ENCODE results near the gene SLC25A23.

Gene SLC25A23

DNA sequence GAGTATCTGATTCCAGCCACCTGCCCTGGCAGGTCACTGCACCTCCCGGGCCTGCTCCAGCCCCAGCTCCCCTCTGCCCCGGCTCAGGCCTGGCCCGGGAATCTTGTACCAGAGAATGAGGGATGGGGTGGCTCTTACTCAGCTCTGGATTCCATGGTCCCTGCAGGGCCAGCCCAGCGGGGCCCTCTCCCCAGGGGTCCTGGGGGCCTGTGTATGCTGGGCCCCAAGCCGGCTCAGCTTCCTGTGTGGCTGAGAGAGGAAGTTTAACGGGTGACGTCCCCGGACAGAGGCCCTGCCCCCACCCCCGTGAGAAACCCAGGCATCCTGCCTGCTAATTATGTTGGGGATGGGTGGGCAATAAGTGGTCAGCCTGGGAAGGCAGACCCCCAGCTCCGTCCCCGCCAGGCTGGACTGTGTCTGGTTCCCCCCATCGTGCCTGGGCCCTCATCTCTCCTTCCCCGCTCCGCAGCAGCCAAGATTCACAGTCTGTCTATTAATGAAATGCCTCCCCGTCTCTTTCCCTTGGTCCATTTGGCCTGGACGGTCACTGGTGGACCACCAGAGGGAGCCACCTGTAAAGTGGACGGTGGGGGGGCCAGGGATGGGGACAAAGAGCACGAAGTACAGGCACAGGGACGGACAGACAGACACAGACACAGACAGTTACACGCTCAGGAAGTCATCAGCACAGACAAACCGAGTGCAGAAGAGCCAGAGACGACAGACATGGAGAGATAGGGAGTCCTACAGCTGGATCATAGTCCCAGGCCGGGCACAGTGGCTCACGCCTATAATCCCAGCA is 22.1 kb upstream of the SLC25A23 start, which contains the start of gene DENND1C:
Gene DENND1C (minus strand): TSS at position 247 of the 802 bp plus-strand sequence. CDS start 92 bp downstream, at position 155.
- DNase-seq (ENCODE audit: low spot score): no peak
- no peak for FAIRE-seq

DNA sequence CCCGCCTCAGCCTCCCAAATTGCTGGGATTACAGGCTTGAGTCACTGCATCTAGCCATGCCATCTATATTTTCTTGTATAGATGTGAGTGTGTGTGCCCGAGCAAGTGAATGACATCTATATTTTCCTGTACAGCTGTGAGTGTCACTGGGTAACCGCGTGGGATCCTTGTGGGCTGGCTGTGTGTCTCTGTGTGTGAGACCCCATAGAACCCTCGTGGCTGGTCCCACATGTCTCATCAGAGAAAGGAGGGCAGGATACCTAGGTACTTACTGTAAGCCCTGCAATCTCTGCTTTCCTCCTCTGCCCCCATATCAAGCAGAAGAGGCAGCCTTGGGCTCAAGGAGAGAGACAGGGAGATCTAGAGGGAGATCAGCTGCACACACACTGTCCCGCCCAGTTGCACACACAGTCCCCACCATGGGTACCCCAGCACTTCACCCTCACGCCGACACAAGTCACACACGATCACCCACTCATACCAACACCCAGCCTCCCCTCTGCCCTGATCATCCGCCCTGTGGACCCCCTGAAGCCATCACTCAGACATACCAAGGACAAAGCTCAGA is 21.3 kb upstream of the SLC25A23 start:
- no peak for FAIRE-seq
- no peak for DNase-seq (ENCODE audit: low spot score)

DNA sequence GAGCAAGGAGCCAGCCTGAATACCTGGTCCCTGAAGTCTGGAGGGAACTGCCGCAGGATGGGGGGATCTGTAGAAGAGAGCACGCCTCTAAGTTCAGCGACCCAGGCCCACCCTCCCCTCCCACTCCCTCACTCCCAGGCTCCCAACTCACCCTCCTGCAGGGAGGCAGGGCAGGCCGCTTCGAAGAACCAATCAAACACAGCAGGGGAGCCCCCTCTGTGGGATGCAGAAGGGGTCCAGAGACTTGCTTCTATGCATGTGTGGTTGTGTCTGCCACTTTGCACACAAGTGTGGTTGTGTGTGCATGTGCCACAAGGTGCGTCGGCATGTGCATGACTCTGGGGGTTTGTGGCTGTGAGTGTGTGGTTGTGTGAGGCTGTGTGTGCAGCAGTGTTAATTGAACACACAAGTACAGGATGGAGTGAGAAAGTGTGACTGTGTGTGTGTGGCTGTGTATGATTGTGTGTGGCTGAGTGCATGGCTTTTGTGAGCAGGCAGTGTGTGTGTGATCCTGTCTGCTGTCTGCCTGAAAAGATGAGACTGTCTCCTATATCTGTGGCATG is 20.3 kb upstream of the SLC25A23 start:
- FAIRE-seq (no peak), DNase-seq (ENCODE audit: low spot score) (no peak)

DNA sequence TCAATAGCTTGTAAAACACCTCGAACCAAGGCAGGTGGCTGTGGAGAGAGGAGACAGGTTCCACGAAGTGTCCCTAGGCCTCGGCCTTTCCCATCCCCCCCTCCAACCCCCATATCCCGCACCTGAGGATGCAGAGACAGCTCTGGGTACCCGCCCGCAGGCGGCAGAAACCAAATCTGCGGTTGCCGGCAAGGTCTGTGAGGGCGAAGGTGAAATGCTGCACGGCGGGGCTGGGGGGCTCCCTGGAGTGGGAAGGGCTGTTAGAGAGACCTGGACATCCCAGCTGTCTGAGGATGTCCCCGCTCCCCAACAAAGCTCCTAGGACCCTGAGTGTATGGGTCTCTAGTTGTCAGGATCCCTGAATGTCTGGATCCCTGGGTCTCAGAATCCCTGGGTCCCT is 19.2 kb upstream of the SLC25A23 start:
- FAIRE-seq: no peak
- DNase-seq (ENCODE audit: low spot score): no peak

DNA sequence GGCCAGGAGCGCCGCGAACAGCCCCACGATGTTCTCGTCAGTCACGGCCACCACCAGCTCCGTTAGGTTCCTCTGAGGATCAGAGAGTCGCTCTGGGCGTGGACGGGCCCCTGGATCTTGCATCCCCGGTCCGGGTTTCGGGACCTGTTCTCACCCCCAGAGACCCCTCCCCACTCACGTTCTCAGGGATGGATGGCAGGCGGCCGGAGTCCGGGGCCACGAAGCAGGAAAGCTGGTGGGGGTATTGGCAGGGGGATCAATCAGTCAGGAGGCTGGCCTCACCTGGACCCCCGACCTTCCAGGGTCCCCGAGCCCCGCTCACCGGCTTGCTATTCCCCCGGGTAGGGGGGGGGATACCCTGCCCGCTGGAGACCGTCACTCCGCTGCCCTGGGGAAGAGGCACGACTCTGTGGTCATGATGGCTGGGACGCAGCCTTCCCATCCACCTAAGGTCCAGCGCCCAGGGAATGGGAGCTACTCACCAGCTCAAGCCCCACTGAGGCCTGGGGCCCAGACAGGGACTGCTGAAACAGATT is 17.4 kb upstream of the SLC25A23 start:
- FAIRE-seq (no peak), DNase-seq (ENCODE audit: low spot score) (no peak)

DNA sequence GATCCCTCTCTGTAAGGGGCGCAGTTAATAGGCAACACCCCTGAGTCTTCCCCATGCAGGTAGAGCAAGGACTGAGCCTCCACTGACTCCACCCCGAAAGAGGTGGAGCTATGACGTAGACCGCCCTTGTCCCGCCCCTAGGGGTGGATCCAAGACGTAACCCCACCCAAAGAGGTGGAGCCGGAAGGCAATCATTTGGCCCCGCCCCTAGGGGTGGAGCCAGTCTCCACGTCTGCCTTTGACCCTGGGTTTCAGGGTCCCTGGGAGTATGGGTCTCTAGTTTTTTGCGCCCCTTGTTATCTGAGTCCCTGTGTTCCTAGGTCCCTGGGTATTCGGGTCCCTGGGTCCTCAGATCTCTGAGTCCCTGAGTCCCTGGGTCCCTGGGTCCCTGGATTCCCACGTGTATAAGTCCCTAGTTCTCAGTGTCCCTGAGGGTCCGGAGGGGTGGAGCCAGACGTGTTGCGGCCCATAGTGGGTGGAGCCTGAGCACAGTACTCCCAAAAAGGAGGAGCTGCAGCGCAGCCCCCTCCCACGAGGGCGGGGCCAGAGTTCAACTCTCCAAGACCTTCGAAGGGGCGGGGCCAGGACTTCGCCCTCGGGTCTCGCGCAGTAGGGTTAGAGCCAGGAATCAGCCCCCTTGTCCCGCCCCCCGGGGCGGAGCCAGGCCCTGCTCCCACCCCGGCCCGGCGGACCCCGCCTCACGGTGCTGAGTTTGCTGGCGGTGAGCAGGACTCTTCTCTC is 16.7 kb upstream of the SLC25A23 start:
- no peak for DNase-seq (ENCODE audit: low spot score)
- no peak for FAIRE-seq

DNA sequence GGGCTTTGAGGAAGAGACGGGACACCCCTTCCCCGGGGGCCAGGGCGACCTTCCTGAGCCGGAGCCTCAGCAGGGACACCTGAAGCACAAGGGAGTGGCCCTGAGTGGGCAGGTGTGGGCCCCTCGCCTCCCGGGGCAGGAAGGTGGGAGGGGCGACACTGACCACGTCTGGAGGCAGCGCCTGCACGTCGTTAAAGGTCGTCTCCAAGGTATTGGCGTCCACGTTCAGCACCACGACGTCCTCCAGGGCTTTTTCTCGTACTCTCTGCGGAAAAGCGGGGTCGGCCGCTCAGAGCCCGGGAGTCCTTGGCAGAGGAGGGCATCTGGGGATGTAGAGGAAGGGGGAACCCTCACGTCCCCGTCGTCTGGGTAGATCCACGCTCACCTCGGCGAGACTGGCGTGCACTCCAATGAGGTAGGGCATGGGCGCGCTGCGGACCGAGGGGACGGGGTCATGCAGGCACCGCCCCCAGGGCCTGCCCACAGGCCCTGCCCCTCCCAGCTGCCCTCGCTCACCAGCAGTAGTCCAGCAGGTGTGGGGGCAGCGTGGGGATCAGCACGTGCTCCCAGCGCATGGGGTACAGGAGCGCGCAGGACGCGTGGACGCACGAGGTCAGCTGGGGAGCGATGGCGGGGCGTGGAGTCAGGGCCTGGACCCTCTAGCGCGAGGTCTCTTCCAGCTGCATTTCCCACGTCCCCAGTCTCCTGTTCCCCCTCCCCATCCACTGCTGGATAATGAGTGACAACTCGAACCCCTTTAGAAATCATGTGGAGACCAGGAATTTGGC is 15.9 kb upstream of the SLC25A23 start:
- FAIRE-seq: no peak
- no peak for DNase-seq (ENCODE audit: low spot score)

DNA sequence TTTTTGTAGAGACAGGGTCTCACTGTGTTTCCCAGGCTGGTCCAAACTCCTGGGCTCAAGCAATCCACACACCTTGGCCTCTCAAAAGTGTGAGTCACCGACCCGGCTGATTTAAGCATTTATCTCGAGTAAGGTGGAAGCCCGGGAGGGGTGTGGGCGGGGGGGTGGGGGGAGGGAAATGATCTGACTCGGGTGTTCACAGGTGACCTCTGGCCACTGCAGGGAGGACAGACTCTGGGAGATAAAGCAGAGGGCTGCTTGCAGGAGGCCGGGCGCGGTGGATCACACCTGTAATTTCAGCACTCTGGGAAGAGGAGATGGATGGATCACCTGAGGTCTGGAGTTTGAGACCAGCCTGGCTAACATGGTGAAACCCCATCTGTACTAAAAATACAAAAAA is 14.1 kb upstream of the SLC25A23 start:
- FAIRE-seq: no peak
- DNase-seq (ENCODE audit: low spot score): no peak

DNA sequence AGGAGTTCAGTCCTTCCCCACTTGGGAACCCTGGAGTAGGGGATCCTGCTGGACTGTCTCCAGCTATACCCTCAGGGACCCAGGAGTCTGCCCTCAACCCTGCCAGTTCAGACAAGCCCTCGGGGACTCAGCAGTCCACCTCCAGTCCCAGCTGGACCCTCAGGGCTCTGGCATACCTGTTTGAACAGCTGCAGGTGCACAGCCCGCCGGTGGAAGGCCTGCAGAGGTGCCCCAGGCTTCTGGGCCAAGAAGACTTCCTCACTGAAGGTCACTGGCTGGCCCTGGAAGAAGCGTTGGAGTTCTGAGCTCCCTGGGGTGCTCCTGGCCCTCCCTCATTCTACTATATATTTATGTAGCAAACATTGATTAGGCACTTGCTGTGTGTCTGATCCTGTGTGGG is 13.1 kb upstream of the SLC25A23 start:
- DNase-seq (ENCODE audit: low spot score) (no peak), FAIRE-seq (no peak)

DNA sequence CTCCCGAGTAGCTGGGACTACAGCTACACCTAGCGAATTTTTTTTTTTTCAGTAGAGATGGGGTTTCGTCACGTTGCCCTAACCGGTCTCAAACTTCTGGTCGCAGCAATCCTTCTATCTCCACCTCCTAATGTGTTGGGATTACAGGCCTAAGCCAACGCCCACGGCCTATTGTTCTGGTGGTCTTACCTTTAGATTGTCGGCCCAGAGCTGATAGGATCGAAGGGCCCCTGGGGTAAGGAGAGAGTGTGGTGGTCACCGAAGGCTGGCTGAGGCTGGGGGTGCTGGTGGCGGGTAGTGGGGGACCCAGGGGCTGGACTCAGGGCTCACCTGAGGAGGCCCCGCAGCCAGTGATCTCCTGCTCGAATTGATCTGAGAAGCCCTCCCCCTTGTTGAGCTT is 11.5 kb upstream of the SLC25A23 start:
- no peak for FAIRE-seq
- no peak for DNase-seq (ENCODE audit: low spot score)

DNA sequence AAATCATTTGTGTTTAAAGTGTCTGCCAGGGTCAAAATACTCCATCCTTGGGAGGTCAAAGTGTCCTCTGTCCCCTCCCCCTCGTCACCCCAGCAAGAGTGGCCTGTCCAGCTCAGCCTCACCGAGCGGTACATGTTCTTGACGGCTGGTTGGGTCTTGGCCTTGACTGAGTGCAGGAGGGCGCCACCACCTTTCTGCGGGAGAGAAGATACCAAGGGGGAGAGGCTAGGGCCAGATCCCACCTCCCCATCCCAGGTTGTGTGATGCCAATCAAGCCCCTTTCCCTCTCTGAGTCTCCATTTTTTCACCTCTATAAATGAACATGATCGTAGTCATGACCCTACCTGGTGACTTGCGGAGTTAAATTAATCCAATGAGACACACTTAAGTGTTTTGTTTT is 10.6 kb upstream of the SLC25A23 start:
- DNase-seq (ENCODE audit: low spot score) (no peak), FAIRE-seq (no peak)

DNA sequence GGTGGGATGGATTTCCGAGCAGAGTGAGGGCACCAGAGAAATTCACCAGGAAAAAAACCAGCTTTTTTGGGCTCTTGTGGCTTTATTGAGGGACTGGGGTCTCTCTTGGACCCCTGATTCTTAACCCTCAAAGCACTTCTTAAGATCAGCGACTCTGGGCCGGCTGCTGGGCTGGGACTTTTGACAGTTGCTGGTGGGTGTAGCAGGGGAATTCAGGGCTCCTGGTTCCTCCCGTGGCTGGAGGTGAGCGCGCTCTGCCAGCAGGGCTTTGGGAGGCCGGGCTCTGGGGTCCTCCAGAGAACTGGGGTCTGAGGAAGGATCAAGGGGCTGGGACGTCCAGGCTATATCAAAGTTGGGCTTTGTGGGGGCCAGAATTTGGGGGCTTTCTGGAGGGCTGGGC is 7.8 kb upstream of the SLC25A23 start:
- FAIRE-seq: no peak
- no peak for DNase-seq (ENCODE audit: low spot score)

DNA sequence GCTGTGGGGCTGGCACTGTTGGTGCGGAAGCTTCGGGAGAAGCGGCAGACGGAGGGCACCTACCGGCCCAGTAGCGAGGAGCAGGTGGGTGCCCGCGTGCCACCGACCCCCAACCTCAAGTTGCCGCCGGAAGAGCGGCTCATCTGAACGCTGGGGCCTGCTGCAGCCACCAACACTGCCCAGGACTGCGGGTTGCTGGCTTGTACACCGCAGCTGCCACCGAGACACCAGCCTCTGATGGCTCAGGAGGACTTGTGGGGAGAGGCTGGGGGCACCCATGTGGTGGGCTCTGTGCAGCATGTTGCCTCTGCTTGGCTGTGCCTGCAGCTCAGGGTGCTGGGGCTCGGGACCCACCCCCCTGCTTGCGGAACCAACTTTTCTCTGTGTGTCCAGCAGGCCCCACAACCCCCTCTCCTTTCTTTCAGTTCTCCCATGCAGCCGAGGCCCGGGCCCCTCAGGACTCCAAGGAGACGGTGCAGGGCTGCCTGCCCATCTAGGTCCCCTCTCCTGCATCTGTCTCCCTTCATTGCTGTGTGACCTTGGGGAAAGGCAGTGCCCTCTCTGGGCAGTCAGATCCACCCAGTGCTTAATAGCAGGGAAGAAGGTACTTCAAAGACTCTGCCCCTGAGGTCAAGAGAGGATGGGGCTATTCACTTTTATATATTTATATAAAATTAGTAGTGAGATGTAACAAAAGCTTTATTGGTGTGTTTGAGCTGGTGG is 7.1 kb upstream of the SLC25A23 start:
- no peak for FAIRE-seq

DNA sequence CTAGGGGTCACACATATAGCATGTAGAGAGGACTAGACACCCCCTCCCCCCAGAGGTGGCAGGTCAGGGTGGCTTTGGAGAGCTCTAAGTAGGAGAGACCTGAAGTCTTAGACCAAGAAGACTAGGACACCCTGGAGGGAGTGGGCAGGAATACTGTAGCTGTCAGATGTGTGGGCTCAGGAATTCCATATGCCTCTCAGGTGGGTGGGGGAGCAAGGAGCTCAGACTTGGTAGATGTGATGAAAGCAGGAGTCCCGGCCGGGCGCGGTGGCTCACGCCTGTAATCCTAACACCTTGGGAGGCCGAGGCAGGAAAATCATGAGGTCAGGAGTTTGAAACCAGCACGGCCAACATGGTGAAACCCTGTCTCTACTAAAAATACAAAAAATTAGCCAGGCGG is 6.1 kb upstream of the SLC25A23 start:
- DNase-seq (ENCODE audit: low spot score) (no peak), FAIRE-seq (no peak)

More for the DNA sequence above, 7.1 kb upstream of the SLC25A23 start:
- DNase-seq (ENCODE audit: low spot score): no peak

DNA sequence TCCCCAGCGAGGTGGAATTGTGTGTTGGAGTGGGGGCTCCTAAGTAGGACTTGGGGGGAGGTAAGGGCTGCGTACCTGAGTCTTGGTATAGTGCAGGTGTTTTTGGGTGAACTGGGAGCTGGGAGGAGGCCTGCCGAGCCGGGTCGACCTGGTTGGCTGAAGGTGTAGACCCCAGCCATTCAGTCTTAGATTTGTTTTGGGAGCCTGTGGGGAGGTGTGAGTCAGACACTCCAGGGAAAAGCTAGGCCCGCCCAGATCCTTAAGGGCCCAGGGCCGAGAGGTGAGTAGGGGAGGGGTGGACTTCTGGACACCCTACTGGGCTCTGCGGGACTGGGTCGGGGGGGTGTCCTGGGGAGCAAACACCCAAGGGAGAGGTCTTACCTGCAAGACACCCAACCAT is 5.4 kb upstream of the SLC25A23 start:
- FAIRE-seq (no peak), DNase-seq (ENCODE audit: low spot score) (no peak)

DNA sequence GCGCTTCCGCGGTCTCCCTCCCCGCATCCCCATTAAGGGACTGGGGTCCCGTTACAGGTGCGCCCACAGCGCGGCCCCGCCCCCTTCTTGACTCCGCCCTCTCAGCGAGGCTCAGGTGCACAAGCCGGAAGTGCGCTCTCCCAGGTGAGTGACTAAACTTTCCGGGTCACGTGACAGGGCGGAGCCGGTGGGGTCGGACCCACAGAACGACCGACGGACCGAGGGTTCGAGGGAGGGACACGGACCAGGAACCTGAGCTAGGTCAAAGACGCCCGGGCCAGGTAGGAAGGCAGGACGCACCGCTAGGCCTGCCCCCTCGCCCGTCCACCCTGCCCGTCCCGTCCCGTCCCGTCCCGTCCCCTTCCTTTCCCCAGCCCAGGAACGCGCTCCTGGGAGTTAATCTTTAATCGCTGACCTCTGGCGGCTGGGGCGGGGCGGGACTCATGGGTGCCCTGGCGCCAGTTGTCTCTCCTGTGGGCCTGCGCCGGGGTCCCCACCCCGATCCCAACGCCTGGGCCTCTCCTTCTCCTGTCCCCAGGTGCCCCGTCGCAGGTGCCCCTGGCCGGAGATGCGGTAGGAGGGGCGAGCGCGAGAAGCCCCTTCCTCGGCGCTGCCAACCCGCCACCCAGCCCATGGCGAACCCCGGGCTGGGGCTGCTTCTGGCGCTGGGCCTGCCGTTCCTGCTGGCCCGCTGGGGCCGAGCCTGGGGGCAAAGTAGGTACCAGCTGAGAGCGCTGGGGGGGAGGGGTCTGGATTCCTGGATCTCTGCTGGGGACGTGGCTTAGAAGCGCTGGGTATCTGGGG is 4.7 kb upstream of the SLC25A23 start, which contains the start of gene CRB3:
Gene CRB3 (plus strand): TSS at position 202 of the 804 bp plus-strand sequence. CDS start 431 bp downstream, at position 633.
- no peak for FAIRE-seq

DNA sequence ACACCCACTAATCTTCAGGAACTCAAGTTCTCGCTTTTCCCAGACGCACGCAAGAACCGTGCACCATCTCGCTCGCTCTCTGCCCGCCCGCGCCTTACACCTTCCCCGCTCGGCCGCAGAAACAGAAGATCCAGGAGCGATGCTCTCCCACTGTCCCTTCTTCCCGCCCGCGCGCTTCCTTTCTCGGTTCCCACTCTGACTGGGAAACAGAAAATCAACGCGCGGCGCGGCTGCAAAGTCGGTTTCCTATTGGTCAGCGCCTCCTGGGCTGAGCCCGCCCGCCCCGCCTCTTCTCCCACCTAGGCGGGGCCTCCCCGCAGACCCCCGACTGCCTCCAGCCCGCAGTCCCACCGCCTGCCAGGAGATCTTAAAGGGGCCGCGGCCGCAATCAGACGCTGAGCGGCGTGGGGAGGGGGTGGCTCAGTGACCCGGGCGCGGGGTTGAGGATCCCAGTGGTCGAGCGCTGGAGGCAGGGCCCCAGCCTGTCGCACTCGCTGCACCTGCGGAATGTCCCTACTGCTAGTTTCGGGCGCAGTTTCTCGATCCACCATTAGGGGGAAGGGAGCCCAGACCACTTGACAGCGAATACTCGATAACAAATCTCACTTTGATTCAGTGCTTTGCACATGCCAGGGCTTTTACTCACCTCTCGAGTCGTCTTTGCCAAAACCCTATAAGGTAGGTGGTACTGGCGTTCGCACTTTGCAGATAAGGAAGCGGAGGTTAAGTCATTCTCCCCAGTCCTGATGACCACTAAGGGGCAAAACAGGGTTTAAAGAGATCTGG is 700 bp upstream of the SLC25A23 start:
- FAIRE-seq: peak; percentile 87
- DNase-seq (ENCODE audit: low spot score): peak; percentile 93

More for the DNA sequence above, 4.7 kb upstream of the SLC25A23 start, which contains the start of gene CRB3:
- DNase-seq (ENCODE audit: low spot score): peak; percentile 14

DNA sequence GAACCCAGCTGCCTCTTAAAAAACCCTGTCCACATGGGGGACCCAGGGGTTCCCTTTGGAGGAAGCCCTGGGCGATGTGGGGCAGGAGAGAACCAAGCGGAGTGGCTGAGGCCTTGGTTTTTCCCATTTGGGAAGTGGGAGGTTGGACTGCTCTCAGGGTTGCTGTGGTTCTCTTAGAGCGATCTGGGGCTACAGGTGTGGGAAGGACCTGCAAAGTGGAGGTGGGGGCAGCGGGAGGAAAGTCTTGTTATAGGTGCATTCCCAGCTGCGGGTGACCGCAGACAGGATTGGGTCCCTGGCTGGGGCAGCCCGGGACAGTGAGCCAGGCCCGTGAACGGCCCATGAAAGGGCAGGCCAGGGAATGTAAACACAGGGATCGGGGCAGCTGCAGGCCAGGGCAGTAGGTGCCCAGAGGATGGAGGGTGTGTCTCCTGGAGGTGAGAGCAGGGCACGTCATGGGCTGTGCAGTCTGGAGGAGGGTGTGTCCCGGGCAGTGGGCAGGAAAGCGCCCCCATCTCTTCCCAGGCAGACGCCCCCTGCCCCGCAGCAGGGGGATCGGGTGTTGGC is 814 bp downstream of the SLC25A23 start:
- FAIRE-seq: no peak
- DNase-seq (ENCODE audit: low spot score): no peak

All from RCC 7860 (cell line).